ENCODE measurements around the gene CDK5R1.
A peak's percentile ranks its signal among the peaks of the same experiment; 100 is the strongest.
"Not testable (repeated sequence)": the region's sequence is repeated elsewhere in the genome, so short reads cannot be mapped to it uniquely, and the experiment has no call there.

The CDK5R1 gene

GRCh38 chr17:32486701-32487472 is at the start of gene CDK5R1:
Gene CDK5R1, plus strand, starts transcription at chr17:32486993. Its CDS starts 628 bp downstream, at chr17:32487621.
- DNase-seq = peak in 33 of 51 donors; percentile 45 to 88 (median 72)

GRCh38 chr17:32440722-32441121 is 46.1 kb upstream of the CDK5R1 start:
- DNase-seq = no peak

GRCh38 chr17:32441886-32442285 is 44.9 kb upstream of the CDK5R1 start:
- no peak for DNase-seq

- DNase-seq = peak in 3 of 51 donors; percentile 38 to 50 (median 41)
These were observed 42.9 kb upstream of the CDK5R1 start for GRCh38 chr17:32443827-32444300.

- peak; percentile 60 to 97 (median 93) for DNase-seq
These were observed 42.3 kb upstream of the CDK5R1 start, which contains the start of gene PSMD11 for GRCh38 chr17:32444301-32445073. Gene PSMD11, plus strand, starts transcription at chr17:32444510. Its CDS starts 14 bp downstream, at chr17:32444524.

- peak in 14 of 51 donors; percentile 11 to 65 (median 40) for DNase-seq
These were observed 41.7 kb upstream of the CDK5R1 start for GRCh38 chr17:32445074-32445415.

- no peak for DNase-seq
These were observed 41.3 kb upstream of the CDK5R1 start for GRCh38 chr17:32445497-32445896.

- DNase-seq = no peak
These were observed 40.8 kb upstream of the CDK5R1 start for GRCh38 chr17:32445971-32446370.

- no peak for DNase-seq
These were observed 39.8 kb upstream of the CDK5R1 start for GRCh38 chr17:32446949-32447348.

- DNase-seq = no peak
These were observed 36.8 kb upstream of the CDK5R1 start for GRCh38 chr17:32449963-32450362.

GRCh38 chr17:32450379-32450778 is 36.4 kb upstream of the CDK5R1 start:
- not testable (repeated sequence) for DNase-seq

- DNase-seq = no peak
These were observed 34.9 kb upstream of the CDK5R1 start for GRCh38 chr17:32451879-32452278.

- no peak for DNase-seq
These were observed 34.5 kb upstream of the CDK5R1 start for GRCh38 chr17:32452281-32452680.

GRCh38 chr17:32453370-32453769 is 33.4 kb upstream of the CDK5R1 start:
- DNase-seq = no peak

- DNase-seq = no peak
These were observed 28.4 kb upstream of the CDK5R1 start for GRCh38 chr17:32458371-32458770.

GRCh38 chr17:32460054-32460453 is 26.7 kb upstream of the CDK5R1 start:
- DNase-seq = no peak

GRCh38 chr17:32461498-32461852 is 25.3 kb upstream of the CDK5R1 start:
- no peak for DNase-seq

GRCh38 chr17:32461853-32462617 is 24.8 kb upstream of the CDK5R1 start:
- DNase-seq = peak in 14 of 51 donors; percentile 1 to 46 (median 12)

GRCh38 chr17:32463304-32463703 is 23.5 kb upstream of the CDK5R1 start:
- DNase-seq = no peak

GRCh38 chr17:32464374-32464773 is 22.4 kb upstream of the CDK5R1 start:
- no peak for DNase-seq

- no peak for DNase-seq
These were observed 18.8 kb upstream of the CDK5R1 start for GRCh38 chr17:32467949-32468348.

Data from hypothalamus (tissue), 51 donors.